ENCODE results near the gene NTN3.

- no peak for TF ChIP-seq EZH2 (IDR thresholded peaks at IDR 0.05; ENCODE audit: borderline replicate concordance, low read length)
- TF ChIP-seq CTCF (conservative IDR thresholded peaks at IDR 0.05 in 1 of 2, IDR thresholded peaks at IDR 0.05 in 1 of 2; ENCODE audit: extremely low read depth in 1 of 2, insufficient read depth in 1 of 2, low read depth in 1 of 2, low read length in 2 of 2), result no peak
Measured at GRCh38 chr16:2481676-2482075, 10.6 kb downstream of the NTN3 start.

Data from mammary epithelial cell (primary cell).